NCI-H2029 (cell line): ENCODE data around the gene CATSPERD.

Experiments used
- DNase-seq: peaks from one replicate; lab custom pipeline; 2025; lab: John Stamatoyannopoulos, UW

Gene CATSPERD

GRCh38 chr19:5827342-5827890 lies 107.0 kb downstream of the CATSPERD start:
- DNase-seq, result no peak

DNA sequence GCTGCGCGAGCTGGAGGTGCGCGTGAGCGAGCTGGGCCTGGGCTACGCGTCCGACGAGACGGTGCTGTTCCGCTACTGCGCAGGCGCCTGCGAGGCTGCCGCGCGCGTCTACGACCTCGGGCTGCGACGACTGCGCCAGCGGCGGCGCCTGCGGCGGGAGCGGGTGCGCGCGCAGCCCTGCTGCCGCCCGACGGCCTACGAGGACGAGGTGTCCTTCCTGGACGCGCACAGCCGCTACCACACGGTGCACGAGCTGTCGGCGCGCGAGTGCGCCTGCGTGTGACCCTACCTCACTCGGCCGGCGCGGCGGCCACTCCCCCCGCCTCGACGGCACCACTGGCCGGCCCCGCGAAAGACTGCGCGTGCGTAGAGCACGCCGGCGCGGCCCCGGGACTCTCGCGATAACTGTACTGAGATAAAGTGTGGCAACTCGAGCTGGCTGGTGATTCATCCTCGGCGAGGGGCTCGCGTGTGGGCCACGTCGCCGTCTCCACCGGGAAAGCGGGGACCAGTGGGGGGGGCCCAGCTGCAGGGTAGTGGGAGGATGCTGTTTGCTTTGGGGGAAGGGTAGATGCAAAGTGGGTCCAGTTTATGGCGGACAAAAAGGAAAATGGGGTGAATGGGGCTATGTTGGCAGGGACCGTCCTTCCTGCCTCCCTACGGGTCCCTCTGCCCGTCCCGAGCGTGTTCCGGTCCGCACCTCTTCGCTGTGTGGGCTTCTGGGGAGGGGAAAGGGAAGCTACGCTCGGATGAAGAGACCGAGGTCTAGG lies 107.6 kb downstream of the CATSPERD start:
- DNase-seq, result peak; percentile 95
